Right lobe of liver (tissue), 6 donors: ENCODE data around the gene SH3TC2. TPM values are rescaled to one million over a fixed set of nuclear protein-coding genes. Genes with fewer than 3 reads are reported as not detected.

Experiments
- ATAC-seq, 4 donors: fragments of 200-7000 bp; cut with Tn5 transposase; one replicate each; pipeline ENCODE4 v1.9.1; 2020; ENCODE audit warnings: mild to moderate bottlenecking in 4 of 4, moderate library complexity in 4 of 4
- DNase-seq, 3 donors: peaks; one replicate each; pipeline ENCODE4 v3.0.0-alpha.2; 2020
- H3K27ac ChIP-seq, 3 donors: fragments of 200-600 bp; one replicate each; pipeline ENCODE4 v1.8.0; 2022
- H3K27me3 ChIP-seq, 2 donors: fragments of 200-600 bp; one replicate each; pipeline ENCODE4 v1.8.0; 2022
- H3K36me3 ChIP-seq, 4 donors: fragments of 200-600 bp; sonication (generic) in 1 of 4; one replicate each; pipeline versions ENCODE4 v1.5.1 to v1.8.0; 2017 to 2022; ENCODE audit warnings: control low read depth in 1 of 4
- H3K4me1 ChIP-seq, 4 donors: fragments of 200-600 bp; sonication (generic) in 1 of 4; one replicate each; pipeline versions ENCODE4 v1.5.1 to v1.8.0; 2017 to 2022; ENCODE audit warnings: control low read depth in 1 of 4
- H3K4me3 ChIP-seq, 3 donors: fragments of 200-600 bp; one replicate each; pipeline ENCODE4 v1.8.0; 2022
- H3K9me3 ChIP-seq, 4 donors: fragments of 200-600 bp; sonication (generic) in 1 of 4; one replicate each; pipeline versions ENCODE4 v1.5.1 to v1.8.0; 2017 to 2022; ENCODE audit warnings: control low read depth in 1 of 4
- POLR2A ChIP-seq: fragments of 450-650 bp; IDR thresholded peaks from one replicate; pipeline ENCODE4 v1.6.1; 2017; ENCODE audit warnings: antibody characterized with exemption, mild to moderate bottlenecking
- WGBS: methylation state at CpG from one replicate; pipeline ENCODE4 v1.1.6; 2018; ENCODE audit warnings: low coverage, low lambda C conversion rate; ENCODE audit not compliant: insufficient coverage; ENCODE audit errors: missing lambda C conversion rate; 5-methylcytosine and 5-hydroxymethylcytosine counted together
- intact Hi-C, 2 donors: fragments of 100-400 bp; cut with DNase I; formaldehyde crosslinking; loops; one replicate each; pipeline versions ENCODE4 v1.11.2 to v1.14.1; 2022
- total RNA-seq, 6 experiments: library from RNA; depleted of rRNA in 2 of 6; stranded (reverse); fragments of >200 nt in 2 of 6; fragmentation: NEBNext Ultra II Directional in 3 of 6; extraction: Animal tissue kit (Norgen Biotek cat#: 25700) in 3 of 6; gene quantifications; one replicate each; pipeline versions ENCODE4 v1.1.0 to v1.2.4, GENCODE V29; 2016 to 2023
- TF ChIP-seq, protein P1 (sequence below), 4 donors: fragments of 200-600 bp in 3 of 4; fragments of 450-650 bp in 1 of 4; IDR thresholded peaks; one replicate each; pipeline versions ENCODE4 v1.5.1 to v1.8.0; 2016 to 2022; ENCODE audit warnings: antibody characterized with exemption in 4 of 4, mild to moderate bottlenecking in 2 of 4
- donor health status: DM: no; HTN: yes; CAD: no.
- donor health status: DM: no; HTN: no; CAD: no.
- donor health status: DM: no; HTN: no; CAD: no.
- donor health status: DM: no; HTN: yes; CAD: no.
- donor health status: DM: no; HTN: yes; CAD: no.

Gene SH3TC2
- total RNA-seq, 6 experiments from 2014 or later: 0.06 to 0.88 (median 0.53) TPM

DNA sequence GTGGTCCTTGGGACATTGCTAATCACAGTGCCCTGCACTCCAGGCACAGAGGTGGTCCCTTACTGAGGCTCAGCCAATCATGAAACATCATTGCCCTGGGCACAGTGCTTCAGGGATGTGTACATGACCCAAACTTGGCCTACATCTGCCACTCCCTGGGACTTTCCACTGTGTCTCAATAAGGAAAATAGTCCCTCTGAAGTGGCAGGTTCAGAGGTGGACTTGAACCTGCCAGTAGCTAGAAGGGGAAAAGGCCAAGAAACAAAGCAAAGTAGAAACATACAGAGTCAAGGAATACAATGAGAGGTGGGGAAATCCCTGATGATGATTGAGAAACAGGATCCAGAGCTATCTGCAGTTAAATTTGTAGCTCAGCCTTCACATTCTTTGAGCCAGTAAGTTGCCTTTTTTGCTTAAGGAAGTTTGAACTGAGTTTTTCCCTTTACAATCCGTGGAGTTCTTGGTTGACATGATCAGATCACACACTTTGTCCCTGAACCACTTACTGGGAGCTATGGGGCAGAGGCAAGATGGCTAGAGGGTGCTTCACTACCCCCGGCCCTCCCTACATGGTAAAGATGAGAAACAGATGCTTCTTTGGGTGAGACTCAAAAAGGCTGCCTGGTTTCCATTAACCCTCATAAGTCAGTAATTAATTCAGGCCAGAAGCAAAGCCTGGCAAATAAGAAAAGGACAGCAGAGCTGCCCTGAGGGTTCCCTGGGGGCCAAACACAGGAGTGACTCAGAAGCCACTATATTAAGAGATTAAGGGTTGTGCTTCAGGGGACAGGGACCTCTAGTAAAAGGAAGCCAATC lies 57.6 kb downstream of the SH3TC2 start:
- 39% methylated on average over 2 of the region's 2 CpGs for WGBS
- no peaks in the 10 kb centered on the region for H3K27me3 ChIP-seq
- TF ChIP-seq, protein P1, sequence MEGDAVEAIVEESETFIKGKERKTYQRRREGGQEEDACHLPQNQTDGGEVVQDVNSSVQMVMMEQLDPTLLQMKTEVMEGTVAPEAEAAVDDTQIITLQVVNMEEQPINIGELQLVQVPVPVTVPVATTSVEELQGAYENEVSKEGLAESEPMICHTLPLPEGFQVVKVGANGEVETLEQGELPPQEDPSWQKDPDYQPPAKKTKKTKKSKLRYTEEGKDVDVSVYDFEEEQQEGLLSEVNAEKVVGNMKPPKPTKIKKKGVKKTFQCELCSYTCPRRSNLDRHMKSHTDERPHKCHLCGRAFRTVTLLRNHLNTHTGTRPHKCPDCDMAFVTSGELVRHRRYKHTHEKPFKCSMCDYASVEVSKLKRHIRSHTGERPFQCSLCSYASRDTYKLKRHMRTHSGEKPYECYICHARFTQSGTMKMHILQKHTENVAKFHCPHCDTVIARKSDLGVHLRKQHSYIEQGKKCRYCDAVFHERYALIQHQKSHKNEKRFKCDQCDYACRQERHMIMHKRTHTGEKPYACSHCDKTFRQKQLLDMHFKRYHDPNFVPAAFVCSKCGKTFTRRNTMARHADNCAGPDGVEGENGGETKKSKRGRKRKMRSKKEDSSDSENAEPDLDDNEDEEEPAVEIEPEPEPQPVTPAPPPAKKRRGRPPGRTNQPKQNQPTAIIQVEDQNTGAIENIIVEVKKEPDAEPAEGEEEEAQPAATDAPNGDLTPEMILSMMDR (IDR thresholded peaks at IDR 0.05): no peak
- TF ChIP-seq POLR2A: no peak
- no peak overlapping the region for H3K4me3 ChIP-seq
- no peaks in the 10 kb centered on the region for H3K9me3 ChIP-seq
- peak; percentile 20 to 83 (median 34) for ATAC-seq
- H3K27ac ChIP-seq: no peak overlapping the region
- no peaks in the 10 kb centered on the region for H3K36me3 ChIP-seq
- intact Hi-C loops: no loop called here
- peaks cover 0 to 2% (median 0%) of the 10 kb centered on the region in 4 donors for H3K4me1 ChIP-seq
- no peak for DNase-seq

DNA sequence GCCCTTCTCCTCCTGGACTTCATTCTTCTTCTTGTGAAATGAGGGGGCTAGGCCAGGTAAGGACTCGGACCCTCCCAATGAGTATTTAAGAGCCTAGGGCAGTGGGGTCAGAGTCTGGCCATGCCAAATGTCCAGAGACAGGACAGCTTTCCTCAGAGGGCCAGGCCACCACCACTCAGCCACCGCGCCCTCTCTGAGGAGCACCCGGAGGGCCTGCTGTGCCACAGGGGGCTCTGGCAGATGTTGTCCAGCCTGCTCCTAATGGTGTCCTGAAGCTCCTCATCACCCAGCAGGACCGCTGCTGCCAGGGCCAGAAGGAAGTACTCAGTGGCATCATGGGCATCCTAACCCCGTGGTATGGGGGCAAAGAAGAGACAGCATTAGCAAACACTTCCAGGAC lies 58.3 kb downstream of the SH3TC2 start:
- no CpG with 5 or more reads among the region's 6 CpGs for WGBS
- H3K36me3 ChIP-seq: no peaks in the 10 kb centered on the region
- ATAC-seq (no peak), DNase-seq (no peak)
- TF ChIP-seq, protein P1 (IDR thresholded peaks at IDR 0.05): no peak
- no peak for TF ChIP-seq POLR2A
- no peaks in the 10 kb centered on the region for H3K9me3 ChIP-seq
- no peak overlapping the region for H3K27ac ChIP-seq
- H3K4me3 ChIP-seq: no peak overlapping the region
- peaks cover 0 to 2% (median 0%) of the 10 kb centered on the region in 4 donors for H3K4me1 ChIP-seq
- no peaks in the 10 kb centered on the region for H3K27me3 ChIP-seq
- intact Hi-C loops: no loop called here

GRCh38 chr5:149002761-149003689 lies 59.8 kb downstream of the SH3TC2 start:
- Histone ChIP-seq H3K36me3 (no peaks in the 10 kb centered on the region), H3K4me1 (peaks cover 0 to 2% (median 0%) of the 10 kb centered on the region in 4 donors), H3K27me3 (no peaks in the 10 kb centered on the region), H3K27ac (no peak overlapping the region), H3K4me3 (no peak overlapping the region), H3K9me3 (no peaks in the 10 kb centered on the region)
- intact Hi-C loops: no loop called here
- no peak for ATAC-seq
- WGBS: 59% methylated on average over 3 of the region's 3 CpGs
- DNase-seq: no peak
- no peak for TF ChIP-seq POLR2A
- TF ChIP-seq, protein P1 (IDR thresholded peaks at IDR 0.05): no peak

DNA sequence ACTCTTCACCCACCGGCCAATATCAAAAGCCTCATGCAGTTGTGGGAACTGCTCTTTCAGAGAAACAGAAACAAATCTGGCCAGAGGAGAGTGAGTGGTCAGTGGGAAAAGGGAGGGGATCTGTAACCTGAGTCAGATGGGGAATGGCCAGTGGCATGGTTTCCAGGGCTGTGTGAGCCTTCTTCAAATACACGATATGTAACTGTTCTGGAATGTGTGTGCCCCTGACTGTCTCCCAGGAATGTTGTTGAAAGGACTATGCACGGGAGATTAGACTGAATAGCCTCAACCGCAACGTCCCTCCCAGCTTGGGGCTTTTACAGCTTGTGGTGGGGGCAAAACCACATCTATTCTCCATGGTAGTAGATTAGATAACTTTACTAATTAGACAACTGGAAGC lies 60.8 kb downstream of the SH3TC2 start:
- Histone ChIP-seq H3K27ac (no peak overlapping the region), H3K4me1 (peaks cover 0 to 2% (median 0%) of the 10 kb centered on the region in 4 donors), H3K4me3 (no peak overlapping the region), H3K36me3 (no peaks in the 10 kb centered on the region), H3K9me3 (no peaks in the 10 kb centered on the region), H3K27me3 (no peaks in the 10 kb centered on the region)
- WGBS: 50% methylated on average over 2 of the region's 5 CpGs
- ATAC-seq (peak in 2 of 4 donors; percentile 21 to 28), DNase-seq (no peak)
- intact Hi-C loops: no loop called here
- TF ChIP-seq, protein P1 (IDR thresholded peaks at IDR 0.05): no peak
- TF ChIP-seq POLR2A: no peak
